Endothelial cell of umbilical vein (primary cell): ENCODE data around the gene ALDH7A1. TPM values are rescaled to one million over a fixed set of nuclear protein-coding genes. Genes with fewer than 3 reads are reported as not detected.

Experiments used
- BruUV-seq: library from RNA; stranded (reverse); fragments of 400-500 nt; replicated peaks from 2 replicates; lab custom pipeline; 2021; lab: Mats Ljungman, UMichigan
- CTCF ChIA-PET: fragments of 300-600, 350-600 bp; sonication (Branson Sonifier 250); formaldehyde crosslinking; loops from one replicate; lab custom pipeline; 2021; ENCODE audit warnings: antibody characterized with exemption, inconsistent platforms; lab: Charles Lee
- POLR2A ChIA-PET: fragments of 300-600, 350-600 bp; sonication (Branson Sonifier 250); formaldehyde crosslinking; loops from one replicate; lab custom pipeline; 2021; ENCODE audit warnings: antibody characterized with exemption, inconsistent platforms; lab: Charles Lee
- DNase-seq: peaks from one replicate; pipeline ENCODE4 v3.0.0-alpha.2; 2011; ENCODE audit warnings: low read depth, low spot score
- FAIRE-seq: peaks from 2 replicates; lab custom pipeline; 2011; peaks lifted over from hg19 to GRCh38; lab: Jason Lieb, UNC
- H2AFZ ChIP-seq: 2 replicates; pipeline ENCODE4 v1.6.0; 2012; ENCODE audit warnings: low read depth, low read length, control low read depth, inconsistent platforms
- H3K27ac ChIP-seq: 2 replicates; pipeline ENCODE4 v1.5.1; 2011; ENCODE audit warnings: low read depth, mild to moderate bottlenecking, control low read depth, low read length, moderate library complexity; ENCODE audit not compliant: insufficient read depth
- H3K27me3 ChIP-seq, 2 experiments: 2 replicates each; pipeline versions ENCODE4 v1.6.0 to v1.6.1; 2011; ENCODE audit warnings: low read length in 2 of 2, mixed read lengths in 1 of 2; ENCODE audit not compliant: control insufficient read depth in 2 of 2, insufficient read depth in 2 of 2
- H3K36me3 ChIP-seq, 2 experiments: 2 replicates in 1 of 2; 3 replicates in 1 of 2; pipeline ENCODE4 v1.5.1; 2011; ENCODE audit warnings: low read length in 2 of 2, mild to moderate bottlenecking in 1 of 2, moderate library complexity in 1 of 2; ENCODE audit not compliant: control insufficient read depth in 2 of 2, insufficient read depth in 2 of 2; ENCODE audit errors: extremely low read depth in 1 of 2
- H3K4me1 ChIP-seq: 3 replicates; pipeline ENCODE4 v1.5.1; 2011; ENCODE audit warnings: mild to moderate bottlenecking, low read length; ENCODE audit not compliant: control insufficient read depth, insufficient read depth; ENCODE audit errors: extremely low read depth
- H3K4me2 ChIP-seq: 2 replicates; pipeline ENCODE4 v1.6.1; 2011; ENCODE audit warnings: low read length, control low read depth, mixed read lengths; ENCODE audit not compliant: insufficient read depth
- H3K4me3 ChIP-seq, 3 experiments: fragments of 200-600 bp in 1 of 3; sonication (generic), shearing (Covaris generic) in 1 of 3; replicated peaks in 1 of 3; 2 replicates each; pipeline ENCODE4 v1.5.1; 2011 to 2016; ENCODE audit warnings: control low read depth in 3 of 3, low read length in 3 of 3, mild to moderate bottlenecking in 2 of 3, inconsistent platforms in 1 of 3, low read depth in 1 of 3, moderate library complexity in 1 of 3; ENCODE audit not compliant: insufficient read depth in 1 of 3
- H3K79me2 ChIP-seq: 2 replicates; pipeline ENCODE4 v1.6.0; 2012; ENCODE audit warnings: low read length, inconsistent platforms; ENCODE audit not compliant: control insufficient read depth, insufficient read depth
- H3K9ac ChIP-seq: replicated peaks from 2 replicates; pipeline ENCODE3; 2011; ENCODE audit warnings: low read length, control low read depth; ENCODE audit not compliant: insufficient read depth; ENCODE audit errors: extremely low read depth
- H3K9me1 ChIP-seq: replicated peaks from 3 replicates; pipeline ENCODE4 v1.6.0; 2011; ENCODE audit warnings: mild to moderate bottlenecking, low read length; ENCODE audit not compliant: control insufficient read depth, insufficient read depth; ENCODE audit errors: extremely low read depth
- H3K9me3 ChIP-seq: replicated peaks from 2 replicates; pipeline ENCODE4 v1.5.1; 2012; ENCODE audit warnings: low read length, inconsistent platforms; ENCODE audit not compliant: control insufficient read depth, insufficient read depth
- H4K20me1 ChIP-seq: replicated peaks from 2 replicates; pipeline ENCODE3; 2011; ENCODE audit warnings: mild to moderate bottlenecking, low read length; ENCODE audit not compliant: control insufficient read depth, insufficient read depth; ENCODE audit errors: extremely low read depth
- CTCF ChIP-seq, 2 donors: IDR thresholded peaks; 1 replicate in 1 of 2; 2 replicates in 1 of 2; pipeline ENCODE4 v1.5.1; 2011; ENCODE audit warnings: low read length in 2 of 2, mild to moderate bottlenecking in 2 of 2, moderate library complexity in 2 of 2, control low read depth in 1 of 2, inconsistent platforms in 1 of 2, low read depth in 1 of 2; ENCODE audit not compliant: insufficient read depth in 1 of 2; ENCODE audit errors: extremely low read depth in 1 of 2
- EZH2 ChIP-seq: IDR thresholded peaks from 2 replicates; pipeline ENCODE4 v1.6.1; 2012; ENCODE audit warnings: borderline replicate concordance, low read depth, mild to moderate bottlenecking, moderate library complexity, low read length, inconsistent platforms; ENCODE audit not compliant: severe bottlenecking
- FOS ChIP-seq: IDR thresholded peaks from 2 replicates; pipeline ENCODE4 v1.6.1; 2011; ENCODE audit warnings: mild to moderate bottlenecking, low read length, moderate library complexity, borderline replicate concordance; ENCODE audit not compliant: insufficient read depth
- GATA2 ChIP-seq: IDR thresholded peaks from 2 replicates; pipeline ENCODE4 v1.7.0; 2011; ENCODE audit warnings: low read depth, mild to moderate bottlenecking, moderate library complexity, mixed read lengths, low read length; ENCODE audit not compliant: insufficient read length, insufficient read depth
- JUN ChIP-seq: IDR thresholded peaks from 2 replicates; pipeline ENCODE4 v1.6.1; 2011; ENCODE audit warnings: borderline replicate concordance, low read depth; ENCODE audit not compliant: insufficient read length, insufficient read depth
- MAX ChIP-seq: IDR thresholded peaks from 2 replicates; pipeline ENCODE4 v1.6.1; 2011; ENCODE audit not compliant: insufficient read depth, insufficient read length
- MYC ChIP-seq: IDR thresholded peaks from one replicate; pipeline ENCODE4 v1.6.1; 2011; ENCODE audit warnings: mild to moderate bottlenecking, low read depth, low read length
- POLR2A ChIP-seq: IDR thresholded peaks from 2 replicates; pipeline ENCODE4 v1.6.1; 2012; ENCODE audit warnings: low read depth, mild to moderate bottlenecking, control low read depth, low read length
- POLR2AphosphoS5 ChIP-seq: IDR thresholded peaks from 2 replicates; pipeline ENCODE4 v1.6.1; 2012; ENCODE audit warnings: low read depth, mild to moderate bottlenecking, control low read depth, low read length, moderate library complexity; ENCODE audit not compliant: insufficient read depth
- dilution Hi-C: fragments of 300-500 bp; cut with MboI; formaldehyde crosslinking; loops from one replicate; pipeline ENCODE4 v1.15.0; 2019; ENCODE audit warnings: low sequenced_read_pairs; ENCODE audit not compliant: extremely low pct_ligation_motif_present
- intact Hi-C: fragments of 100-400 bp; cut with micrococcal nuclease; formaldehyde crosslinking; loops from one replicate; pipeline ENCODE4 v1.10.0; 2022
- polyA plus RNA-seq, 4 experiments: library from polyadenylated mRNA; depleted of rRNA in 3 of 4; stranded (reverse) in 3 of 4; unstranded in 1 of 4; fragments of >200 nt; gene quantifications; 2 replicates each; pipeline versions ENCODE4 v1.2.1 to v1.2.3, GENCODE V29; 2011 to 2012; ENCODE audit warnings: missing spikeins in 1 of 4
- total RNA-seq: library from RNA; stranded (reverse); gene quantifications from 2 replicates; pipeline ENCODE4 v1.2.3, GENCODE V29; 2021

The ALDH7A1 gene
- total and polyA plus RNA-seq, 2 donors (not counting 3 experiments of a cell fraction or from before 2014, with no cell fraction given), result 43.6 to 103 TPM

- Histone ChIP-seq H3K36me3 (no peaks in the 10 kb centered on the region), H3K9me3 (no peaks in the 10 kb centered on the region), H2AFZ (no peak overlapping the region), H3K9me1 (no peaks in the 10 kb centered on the region), H3K4me1 (no peaks in the 10 kb centered on the region), H3K9ac (no peak overlapping the region), H3K4me2 (no peak overlapping the region), H3K4me3 (no peak overlapping the region), H3K27ac (no peak overlapping the region), H4K20me1 (no peaks in the 10 kb centered on the region), H3K79me2 (no peaks in the 10 kb centered on the region), H3K27me3 (peaks cover 0 to 2% of the 10 kb centered on the region in 2 experiments)
- TF ChIP-seq CTCF (IDR thresholded peaks at IDR 0.05; ENCODE audit: extremely low read depth in 1 of 2, insufficient read depth in 1 of 2, low read depth in 1 of 2, low read length in 2 of 2) (no peak), POLR2AphosphoS5 (no peak), EZH2 (no peak), JUN (no peak), MAX (no peak), FOS (no peak), MYC (no peak), GATA2 (no peak), POLR2A (no peak)
- dilution Hi-C loops, result loop anchor here (25.0 kb wide), 1 partner anchor 197 kb away; no protein-coding TSS in a partner anchor
- ChIA-PET POLR2A (no interaction called here), CTCF (interaction anchor here (1.1 to 1.8 kb wide), 3 partner anchors 180 to 192 kb away, joined by 4 to 5 read pairs (median 4); no protein-coding TSS in a partner anchor)
- no peak for FAIRE-seq
- no peak for DNase-seq
- BruUV-seq, result no TSS peak
- intact Hi-C loops, result no loop called here
Observed at GRCh38 chr5:126534553-126534952, 60.5 kb downstream of the ALDH7A1 start.
